ENCODE measurements around the gene AJAP1.
A peak's percentile ranks its signal among the peaks of the same experiment; 100 is the strongest.

Gene AJAP1

GRCh38 chr1:4634793-4635406 is 19.5 kb upstream of the AJAP1 start:
- Histone ChIP-seq H4K8ac (ENCODE audit: low read depth, low read length) (no peak overlapping the region), H3K4ac (ENCODE audit: low read length) (no peak overlapping the region), H3K36me3 (replicated peaks in 1 of 2; ENCODE audit: control insufficient read depth in 2 of 2, insufficient read depth in 2 of 2, low read length in 2 of 2) (no peaks in the 10 kb centered on the region), H3K23ac (ENCODE audit: low read depth, low read length, poor library complexity) (no peak overlapping the region), H3K4me1 (ENCODE audit: control insufficient read depth in 2 of 2, insufficient read depth in 1 of 2, low read depth in 1 of 2, low read length in 2 of 2) (peaks cover 0 to 12% of the 10 kb centered on the region in 2 donors), H3K18ac (ENCODE audit: low read length) (no peak overlapping the region), H3K9ac (ENCODE audit: low read depth, low read length, poor library complexity) (no peak overlapping the region), H3K79me1 (ENCODE audit: low read depth, low read length) (no peaks in the 10 kb centered on the region), H3K14ac (ENCODE audit: low read length) (no peak overlapping the region), H3K4me3 (ENCODE audit: low read length in 2 of 2) (peak overlapping the region in 1 of 2 donors; percentile 54), H3K4me2 (ENCODE audit: insufficient read depth, low read length, poor library complexity, severe bottlenecking) (no peak overlapping the region), H3K27me3 (ENCODE audit: control insufficient read depth in 3 of 3, insufficient read depth in 3 of 3, low read depth in 1 of 3, low read length in 3 of 3) (peaks cover 0 to 7% (median 0%) of the 10 kb centered on the region in 3 experiments), H2AFZ (ENCODE audit: low read length) (no peak overlapping the region), H3K9me3 (replicated peaks in 1 of 2; ENCODE audit: control insufficient read depth in 2 of 2, insufficient read depth in 1 of 2, low read depth in 1 of 2, low read length in 2 of 2) (no peaks in the 10 kb centered on the region), H3K27ac (replicated peaks; ENCODE audit: low read length) (no peak overlapping the region), H2BK12ac (ENCODE audit: low read length) (no peak overlapping the region), H2BK15ac (ENCODE audit: low read length) (no peak overlapping the region), H2BK5ac (ENCODE audit: low read length) (no peak overlapping the region), H2BK120ac (ENCODE audit: low read depth, low read length) (no peak overlapping the region), H2AK5ac (ENCODE audit: low read depth, low read length) (no peak overlapping the region), H4K91ac (ENCODE audit: low read depth, low read length, poor library complexity) (no peak overlapping the region)
- no peak for DNase-seq (ENCODE audit: low spot score)
- WGBS, 2 donors (ENCODE audit: extremely low coverage in 2 of 2, insufficient read length in 2 of 2, insufficient replicate concordance in 1 of 2), result no CpG with 5 or more reads among the region's 12 CpGs

DNA sequence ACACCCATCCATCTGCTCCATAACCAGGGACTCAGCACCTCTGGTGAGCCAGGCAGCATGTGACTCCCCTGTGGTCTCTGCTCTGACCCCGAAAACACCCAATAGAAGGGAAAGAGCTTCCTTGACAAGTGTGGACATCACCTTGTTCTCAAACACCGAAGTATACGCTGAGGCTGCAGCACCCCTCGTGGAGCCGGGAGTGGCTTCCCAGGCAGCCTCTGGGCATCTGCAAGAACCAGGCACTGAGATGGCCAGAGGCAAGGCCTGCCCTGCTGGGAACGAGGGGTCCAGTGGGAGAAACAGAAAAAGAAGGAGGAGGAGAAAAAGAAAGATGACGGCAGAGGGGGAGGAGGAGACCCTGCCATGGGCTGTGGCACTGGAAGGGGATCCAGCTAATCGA is 18.2 kb upstream of the AJAP1 start:
- H3K23ac ChIP-seq (ENCODE audit: low read depth, low read length, poor library complexity), result no peak overlapping the region
- H3K14ac ChIP-seq (ENCODE audit: low read length), result no peak overlapping the region
- H3K79me1 ChIP-seq (ENCODE audit: low read depth, low read length), result no peaks in the 10 kb centered on the region
- no peaks in the 10 kb centered on the region for H3K9me3 ChIP-seq (replicated peaks in 1 of 2; ENCODE audit: control insufficient read depth in 2 of 2, insufficient read depth in 1 of 2, low read depth in 1 of 2, low read length in 2 of 2)
- no peak overlapping the region for H3K4me2 ChIP-seq (ENCODE audit: insufficient read depth, low read length, poor library complexity, severe bottlenecking)
- H2BK15ac ChIP-seq (ENCODE audit: low read length), result peak overlapping the region; percentile 44
- no peak for DNase-seq (ENCODE audit: low spot score)
- H2BK5ac ChIP-seq (ENCODE audit: low read length), result no peak overlapping the region
- no peak overlapping the region for H2BK12ac ChIP-seq (ENCODE audit: low read length)
- no peak overlapping the region for H2AFZ ChIP-seq (ENCODE audit: low read length)
- H3K18ac ChIP-seq (ENCODE audit: low read length), result no peak overlapping the region
- H3K27me3 ChIP-seq (ENCODE audit: control insufficient read depth in 3 of 3, insufficient read depth in 3 of 3, low read depth in 1 of 3, low read length in 3 of 3), result peaks cover 0 to 7% (median 0%) of the 10 kb centered on the region in 3 experiments
- H3K27ac ChIP-seq (replicated peaks; ENCODE audit: low read length), result no peak overlapping the region
- peaks cover 0 to 12% of the 10 kb centered on the region in 2 donors for H3K4me1 ChIP-seq (ENCODE audit: control insufficient read depth in 2 of 2, insufficient read depth in 1 of 2, low read depth in 1 of 2, low read length in 2 of 2)
- H4K8ac ChIP-seq (ENCODE audit: low read depth, low read length), result no peak overlapping the region
- H2AK5ac ChIP-seq (ENCODE audit: low read depth, low read length), result no peak overlapping the region
- WGBS, 2 donors (ENCODE audit: extremely low coverage in 2 of 2, insufficient read length in 2 of 2, insufficient replicate concordance in 1 of 2), result no CpG with 5 or more reads among the region's 8 CpGs
- H4K91ac ChIP-seq (ENCODE audit: low read depth, low read length, poor library complexity), result no peak overlapping the region
- H3K4me3 ChIP-seq (ENCODE audit: low read length in 2 of 2), result no peak overlapping the region
- H3K4ac ChIP-seq (ENCODE audit: low read length), result no peak overlapping the region
- H2BK120ac ChIP-seq (ENCODE audit: low read depth, low read length), result no peak overlapping the region
- H3K9ac ChIP-seq (ENCODE audit: low read depth, low read length, poor library complexity), result no peak overlapping the region
- H3K36me3 ChIP-seq (replicated peaks in 1 of 2; ENCODE audit: control insufficient read depth in 2 of 2, insufficient read depth in 2 of 2, low read length in 2 of 2), result no peaks in the 10 kb centered on the region

DNA sequence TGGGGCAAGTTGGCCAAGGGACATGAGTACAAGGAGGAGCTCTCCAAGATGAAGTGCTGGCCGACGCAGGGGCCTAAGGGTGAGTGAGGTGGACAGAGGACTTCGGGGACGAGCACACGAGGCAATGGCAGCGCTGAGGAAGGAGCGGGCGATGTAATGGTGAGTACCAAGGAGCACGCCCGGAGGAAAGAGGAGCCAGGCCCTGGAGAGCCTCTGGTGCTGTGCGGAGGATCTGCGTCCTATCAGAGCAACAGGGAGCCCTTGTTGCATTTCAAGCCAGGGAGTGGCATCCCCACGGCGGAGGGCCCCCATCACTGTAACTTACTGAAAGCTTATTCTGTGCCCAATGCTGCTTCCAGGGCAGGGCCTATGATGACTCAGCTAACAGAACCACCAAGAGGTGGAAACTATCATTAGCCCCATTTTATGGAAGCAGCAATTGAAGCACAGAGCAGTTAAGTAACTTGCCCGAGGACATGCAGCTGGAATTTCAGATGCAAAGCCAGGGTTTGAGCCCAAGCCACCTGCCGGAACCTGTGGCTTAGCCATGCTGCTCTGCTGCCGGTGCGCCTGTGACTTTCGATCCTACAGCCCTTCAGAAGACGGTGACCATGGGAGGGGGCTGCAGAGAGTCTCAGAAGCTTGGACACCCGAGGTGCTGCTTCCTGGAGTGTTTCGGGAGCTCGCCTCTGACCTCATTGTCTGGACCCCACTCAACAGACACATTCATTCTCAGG is 17.6 kb upstream of the AJAP1 start:
- no peak overlapping the region for H2AFZ ChIP-seq (ENCODE audit: low read length)
- peak overlapping the region; percentile 92 for H3K14ac ChIP-seq (ENCODE audit: low read length)
- no CpG with 5 or more reads among the region's 23 CpGs for WGBS, 2 donors (ENCODE audit: extremely low coverage in 2 of 2, insufficient read length in 2 of 2, insufficient replicate concordance in 1 of 2)
- H2BK12ac ChIP-seq (ENCODE audit: low read length), result no peak overlapping the region
- H2BK5ac ChIP-seq (ENCODE audit: low read length), result no peak overlapping the region
- peaks cover 0 to 12% of the 10 kb centered on the region in 2 donors for H3K4me1 ChIP-seq (ENCODE audit: control insufficient read depth in 2 of 2, insufficient read depth in 1 of 2, low read depth in 1 of 2, low read length in 2 of 2)
- H3K23ac ChIP-seq (ENCODE audit: low read depth, low read length, poor library complexity), result peak overlapping the region; percentile 61
- no peak overlapping the region for H3K4me3 ChIP-seq (ENCODE audit: low read length in 2 of 2)
- H3K27me3 ChIP-seq (ENCODE audit: control insufficient read depth in 3 of 3, insufficient read depth in 3 of 3, low read depth in 1 of 3, low read length in 3 of 3), result peaks cover 0 to 7% (median 0%) of the 10 kb centered on the region in 3 experiments
- H3K4me2 ChIP-seq (ENCODE audit: insufficient read depth, low read length, poor library complexity, severe bottlenecking), result no peak overlapping the region
- DNase-seq (ENCODE audit: low spot score), result no peak
- no peak overlapping the region for H4K8ac ChIP-seq (ENCODE audit: low read depth, low read length)
- H3K9ac ChIP-seq (ENCODE audit: low read depth, low read length, poor library complexity), result no peak overlapping the region
- H4K91ac ChIP-seq (ENCODE audit: low read depth, low read length, poor library complexity), result no peak overlapping the region
- H2BK15ac ChIP-seq (ENCODE audit: low read length), result peak overlapping the region; percentile 44
- no peaks in the 10 kb centered on the region for H3K79me1 ChIP-seq (ENCODE audit: low read depth, low read length)
- no peak overlapping the region for H3K4ac ChIP-seq (ENCODE audit: low read length)
- no peaks in the 10 kb centered on the region for H3K9me3 ChIP-seq (replicated peaks in 1 of 2; ENCODE audit: control insufficient read depth in 2 of 2, insufficient read depth in 1 of 2, low read depth in 1 of 2, low read length in 2 of 2)
- H3K36me3 ChIP-seq (replicated peaks in 1 of 2; ENCODE audit: control insufficient read depth in 2 of 2, insufficient read depth in 2 of 2, low read length in 2 of 2), result no peaks in the 10 kb centered on the region
- H2BK120ac ChIP-seq (ENCODE audit: low read depth, low read length), result no peak overlapping the region
- peak overlapping the region; percentile 81 for H3K18ac ChIP-seq (ENCODE audit: low read length)
- no peak overlapping the region for H3K27ac ChIP-seq (replicated peaks; ENCODE audit: low read length)
- H2AK5ac ChIP-seq (ENCODE audit: low read depth, low read length), result no peak overlapping the region

DNA sequence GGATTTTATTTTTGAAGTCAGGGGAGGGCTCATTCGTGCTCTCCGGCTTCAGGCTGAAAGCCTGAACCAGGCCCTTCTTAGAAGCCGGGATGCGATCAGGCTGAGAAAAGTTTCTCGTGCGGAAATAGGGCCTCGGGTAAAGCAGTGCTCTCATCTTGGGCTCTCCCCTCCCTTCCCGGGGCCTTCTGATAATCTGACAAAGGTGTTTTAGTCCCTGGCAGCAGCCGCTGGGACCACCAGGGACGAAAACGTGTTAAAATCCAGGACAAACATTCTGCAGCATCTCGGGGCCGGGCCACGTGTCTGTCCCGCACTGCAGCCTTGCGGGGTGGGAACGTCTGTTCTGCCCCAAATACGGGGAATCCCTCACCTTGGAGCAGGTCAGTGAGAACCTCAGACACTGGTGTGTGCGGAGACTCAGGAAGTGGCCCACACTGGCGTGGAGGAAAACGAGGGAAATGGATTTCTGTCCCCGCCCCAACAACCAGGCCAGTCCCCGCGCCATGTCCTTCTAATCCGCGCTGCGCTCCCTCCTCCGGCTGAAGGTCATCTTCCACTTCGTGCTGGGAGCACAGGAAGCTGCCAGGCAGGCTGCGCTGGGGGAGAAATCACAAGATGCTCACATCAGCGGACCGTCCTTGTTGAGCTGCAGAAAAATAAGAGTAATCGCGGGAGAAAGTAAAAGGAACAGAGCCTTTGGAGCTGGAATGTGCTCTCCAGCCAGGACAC is 16.6 kb upstream of the AJAP1 start:
- H3K79me1 ChIP-seq (ENCODE audit: low read depth, low read length), result no peaks in the 10 kb centered on the region
- no peak overlapping the region for H2BK15ac ChIP-seq (ENCODE audit: low read length)
- no peak overlapping the region for H2AK5ac ChIP-seq (ENCODE audit: low read depth, low read length)
- H3K36me3 ChIP-seq (replicated peaks in 1 of 2; ENCODE audit: control insufficient read depth in 2 of 2, insufficient read depth in 2 of 2, low read length in 2 of 2), result no peaks in the 10 kb centered on the region
- H2BK120ac ChIP-seq (ENCODE audit: low read depth, low read length), result no peak overlapping the region
- H3K27ac ChIP-seq (replicated peaks; ENCODE audit: low read length), result no peak overlapping the region
- H3K4me1 ChIP-seq (ENCODE audit: control insufficient read depth in 2 of 2, insufficient read depth in 1 of 2, low read depth in 1 of 2, low read length in 2 of 2), result peaks cover 0 to 12% of the 10 kb centered on the region in 2 donors
- no peak overlapping the region for H4K91ac ChIP-seq (ENCODE audit: low read depth, low read length, poor library complexity)
- no peak overlapping the region for H3K9ac ChIP-seq (ENCODE audit: low read depth, low read length, poor library complexity)
- H2AFZ ChIP-seq (ENCODE audit: low read length), result no peak overlapping the region
- no peaks in the 10 kb centered on the region for H3K9me3 ChIP-seq (replicated peaks in 1 of 2; ENCODE audit: control insufficient read depth in 2 of 2, insufficient read depth in 1 of 2, low read depth in 1 of 2, low read length in 2 of 2)
- H3K27me3 ChIP-seq (ENCODE audit: control insufficient read depth in 3 of 3, insufficient read depth in 3 of 3, low read depth in 1 of 3, low read length in 3 of 3), result peaks cover 0 to 7% (median 0%) of the 10 kb centered on the region in 3 experiments
- no peak overlapping the region for H3K14ac ChIP-seq (ENCODE audit: low read length)
- H3K4me3 ChIP-seq (ENCODE audit: low read length in 2 of 2), result no peak overlapping the region
- no CpG with 5 or more reads among the region's 34 CpGs for WGBS, 2 donors (ENCODE audit: extremely low coverage in 2 of 2, insufficient read length in 2 of 2, insufficient replicate concordance in 1 of 2)
- no peak overlapping the region for H3K18ac ChIP-seq (ENCODE audit: low read length)
- H3K23ac ChIP-seq (ENCODE audit: low read depth, low read length, poor library complexity), result no peak overlapping the region
- H2BK12ac ChIP-seq (ENCODE audit: low read length), result no peak overlapping the region
- H4K8ac ChIP-seq (ENCODE audit: low read depth, low read length), result no peak overlapping the region
- H2BK5ac ChIP-seq (ENCODE audit: low read length), result no peak overlapping the region
- no peak for DNase-seq (ENCODE audit: low spot score)
- no peak overlapping the region for H3K4me2 ChIP-seq (ENCODE audit: insufficient read depth, low read length, poor library complexity, severe bottlenecking)
- H3K4ac ChIP-seq (ENCODE audit: low read length), result no peak overlapping the region

All from neuronal stem cell (in vitro differentiated cells).